ENCODE data around the gene NRIP1.

The NRIP1 gene

GRCh38 chr21:15005391-15005790, 59.4 kb downstream of the NRIP1 start:
- TF ChIP-seq, protein P1, sequence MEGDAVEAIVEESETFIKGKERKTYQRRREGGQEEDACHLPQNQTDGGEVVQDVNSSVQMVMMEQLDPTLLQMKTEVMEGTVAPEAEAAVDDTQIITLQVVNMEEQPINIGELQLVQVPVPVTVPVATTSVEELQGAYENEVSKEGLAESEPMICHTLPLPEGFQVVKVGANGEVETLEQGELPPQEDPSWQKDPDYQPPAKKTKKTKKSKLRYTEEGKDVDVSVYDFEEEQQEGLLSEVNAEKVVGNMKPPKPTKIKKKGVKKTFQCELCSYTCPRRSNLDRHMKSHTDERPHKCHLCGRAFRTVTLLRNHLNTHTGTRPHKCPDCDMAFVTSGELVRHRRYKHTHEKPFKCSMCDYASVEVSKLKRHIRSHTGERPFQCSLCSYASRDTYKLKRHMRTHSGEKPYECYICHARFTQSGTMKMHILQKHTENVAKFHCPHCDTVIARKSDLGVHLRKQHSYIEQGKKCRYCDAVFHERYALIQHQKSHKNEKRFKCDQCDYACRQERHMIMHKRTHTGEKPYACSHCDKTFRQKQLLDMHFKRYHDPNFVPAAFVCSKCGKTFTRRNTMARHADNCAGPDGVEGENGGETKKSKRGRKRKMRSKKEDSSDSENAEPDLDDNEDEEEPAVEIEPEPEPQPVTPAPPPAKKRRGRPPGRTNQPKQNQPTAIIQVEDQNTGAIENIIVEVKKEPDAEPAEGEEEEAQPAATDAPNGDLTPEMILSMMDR (conservative IDR thresholded peaks at IDR 0.05) = no peak

GRCh38 chr21:15004721-15005370, 60.0 kb downstream of the NRIP1 start:
- TF ChIP-seq, protein P1 (conservative IDR thresholded peaks at IDR 0.05) = no peak
- H3K27ac ChIP-seq = no peak overlapping the region

More at GRCh38 chr21:15005391-15005790, 59.4 kb downstream of the NRIP1 start:
- H3K27ac ChIP-seq = no peak overlapping the region

GRCh38 chr21:15003463-15004135, 61.2 kb downstream of the NRIP1 start:
- TF ChIP-seq, protein P1 (conservative IDR thresholded peaks at IDR 0.05) = no peak
- H3K27ac ChIP-seq = no peak overlapping the region

GRCh38 chr21:15001857-15002606, 62.8 kb downstream of the NRIP1 start:
- TF ChIP-seq, protein P1 (conservative IDR thresholded peaks at IDR 0.05) = no peak
- no peak overlapping the region for H3K27ac ChIP-seq

DNA sequence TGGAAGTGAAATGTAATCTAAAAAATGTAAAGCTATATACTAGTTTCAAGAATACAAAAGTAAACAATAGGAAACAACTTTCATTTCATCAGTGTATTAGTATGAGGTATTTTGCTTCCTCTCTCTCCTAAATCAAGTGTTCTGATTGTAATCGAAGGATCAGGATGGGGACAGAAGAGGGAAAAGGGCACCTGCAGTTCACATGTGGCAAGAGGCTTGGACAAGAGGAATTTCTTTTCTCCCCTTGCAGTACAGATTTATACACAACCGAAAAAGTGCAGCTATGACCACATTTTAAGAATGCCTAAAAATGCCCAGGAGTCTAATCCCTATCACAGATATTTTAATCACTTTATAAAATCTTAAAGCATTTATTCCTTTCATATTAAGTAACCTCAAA, 63.7 kb downstream of the NRIP1 start:
- TF ChIP-seq, protein P1 (conservative IDR thresholded peaks at IDR 0.05) = no peak
- H3K27ac ChIP-seq = no peak overlapping the region

GRCh38 chr21:15000081-15000480, 64.7 kb downstream of the NRIP1 start:
- TF ChIP-seq, protein P1 (conservative IDR thresholded peaks at IDR 0.05) = no peak
- no peak overlapping the region for H3K27ac ChIP-seq

DNA sequence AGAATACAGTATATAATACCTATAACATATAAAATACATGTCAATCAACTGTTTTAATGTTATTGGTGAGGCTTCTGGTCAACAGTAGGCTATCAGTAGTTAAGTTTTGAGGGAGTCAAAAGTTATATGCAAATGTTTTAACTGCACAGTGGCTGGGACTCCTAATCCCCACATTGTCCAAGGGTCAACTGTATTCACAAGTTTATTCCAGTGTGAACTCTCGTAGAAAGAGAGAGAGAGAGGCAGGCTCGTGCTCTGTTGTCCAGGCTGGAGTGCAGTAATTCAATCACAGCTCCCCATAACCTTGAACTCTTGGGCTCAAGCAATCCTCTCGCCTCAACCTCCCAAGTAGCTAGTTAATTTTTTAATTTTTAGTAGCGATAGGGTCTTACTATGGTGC, 66.0 kb downstream of the NRIP1 start:
- H3K27ac ChIP-seq = no peak overlapping the region
- TF ChIP-seq, protein P1 (conservative IDR thresholded peaks at IDR 0.05) = no peak

All from VCaP (cell line).